Measurements from ENCODE around the gene MARCHF9.
A peak's percentile ranks its signal among the peaks of the same experiment; 100 is the strongest.

Gene MARCHF9

DNA sequence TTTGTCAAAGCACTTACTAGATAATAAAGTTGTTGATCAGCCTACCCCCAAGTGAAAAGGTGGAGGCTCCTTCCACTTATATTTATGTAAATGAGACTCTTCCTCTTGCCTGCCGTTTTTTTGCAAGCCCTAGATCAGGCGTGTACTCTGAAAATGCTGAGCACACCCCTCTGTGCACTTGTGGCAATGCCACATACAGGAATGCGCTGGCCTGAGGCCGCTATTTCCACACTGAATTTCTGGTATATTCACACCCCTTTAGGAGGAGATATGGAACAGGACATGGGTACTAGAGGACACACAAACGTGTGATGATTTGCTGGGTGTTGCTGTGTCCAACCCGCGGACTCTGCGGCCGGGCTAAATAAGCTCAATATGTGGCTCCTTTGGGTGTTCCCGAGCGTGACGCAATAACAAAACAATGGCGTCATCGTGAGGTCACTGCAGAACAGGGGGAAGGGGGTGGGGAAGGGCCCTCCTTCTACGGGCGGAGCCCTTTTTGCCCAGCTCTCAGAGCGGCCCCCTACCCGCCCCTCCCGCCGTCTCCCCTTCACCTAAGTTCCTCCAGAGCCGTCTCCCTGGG is 10.6 kb upstream of the MARCHF9 start:
- TF ChIP-seq, protein P1, sequence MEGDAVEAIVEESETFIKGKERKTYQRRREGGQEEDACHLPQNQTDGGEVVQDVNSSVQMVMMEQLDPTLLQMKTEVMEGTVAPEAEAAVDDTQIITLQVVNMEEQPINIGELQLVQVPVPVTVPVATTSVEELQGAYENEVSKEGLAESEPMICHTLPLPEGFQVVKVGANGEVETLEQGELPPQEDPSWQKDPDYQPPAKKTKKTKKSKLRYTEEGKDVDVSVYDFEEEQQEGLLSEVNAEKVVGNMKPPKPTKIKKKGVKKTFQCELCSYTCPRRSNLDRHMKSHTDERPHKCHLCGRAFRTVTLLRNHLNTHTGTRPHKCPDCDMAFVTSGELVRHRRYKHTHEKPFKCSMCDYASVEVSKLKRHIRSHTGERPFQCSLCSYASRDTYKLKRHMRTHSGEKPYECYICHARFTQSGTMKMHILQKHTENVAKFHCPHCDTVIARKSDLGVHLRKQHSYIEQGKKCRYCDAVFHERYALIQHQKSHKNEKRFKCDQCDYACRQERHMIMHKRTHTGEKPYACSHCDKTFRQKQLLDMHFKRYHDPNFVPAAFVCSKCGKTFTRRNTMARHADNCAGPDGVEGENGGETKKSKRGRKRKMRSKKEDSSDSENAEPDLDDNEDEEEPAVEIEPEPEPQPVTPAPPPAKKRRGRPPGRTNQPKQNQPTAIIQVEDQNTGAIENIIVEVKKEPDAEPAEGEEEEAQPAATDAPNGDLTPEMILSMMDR (IDR thresholded peaks at IDR 0.05), result no peak
- Histone ChIP-seq H3K9me3 (no peaks in the 10 kb centered on the region), H3K4me3 (peak overlapping the region; percentile 80 to 97), H3K27me3 (peaks cover 0 to 29% of the 10 kb centered on the region in 2 donors), H3K27ac (peak overlapping the region; percentile 98 to 99), H3K36me3 (peaks cover 23 to 32% (median 25%) of the 10 kb centered on the region in 3 donors), H3K4me1 (peaks cover 0 to 16% (median 11%) of the 10 kb centered on the region in 4 donors)
- intact Hi-C loops (cut with DNase I; ENCODE audit: low total_unique reads), result no loop called here
- peak; percentile 66 to 91 for DNase-seq

DNA sequence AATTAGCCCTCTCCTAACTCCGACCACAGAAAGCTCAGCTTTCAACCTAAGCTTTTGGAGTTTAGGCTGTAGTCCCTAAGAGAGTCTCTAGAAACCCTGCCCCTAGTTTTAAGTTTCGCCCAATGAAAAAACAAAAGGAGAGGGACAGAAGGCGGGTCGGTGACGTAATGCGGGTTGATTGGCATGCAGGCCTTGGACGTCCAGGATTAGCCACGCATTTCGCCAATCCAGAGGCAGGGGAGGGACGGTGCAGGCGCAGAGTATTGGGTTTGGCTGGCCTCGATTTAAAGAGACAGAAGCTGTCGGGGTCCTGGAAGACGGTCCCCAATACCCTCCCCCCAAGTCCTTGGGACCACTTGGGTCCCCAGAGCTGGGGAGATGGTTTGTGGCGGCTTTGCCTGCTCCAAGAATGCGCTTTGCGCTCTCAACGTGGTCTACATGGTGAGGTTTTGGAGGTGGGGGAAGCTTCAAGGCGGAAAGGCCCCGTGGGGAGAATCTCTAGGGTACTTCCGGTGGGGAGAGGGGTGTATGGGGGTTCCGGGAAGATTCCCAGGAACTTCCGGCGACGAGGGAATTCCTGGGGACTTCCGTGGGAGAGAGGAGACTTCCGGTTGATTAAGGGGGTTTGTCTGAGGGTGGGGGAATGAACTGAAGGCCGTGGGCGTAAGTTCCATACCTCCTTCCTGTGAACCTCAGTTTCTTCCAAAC is 10.0 kb upstream of the MARCHF9 start, which contains the start of gene TSPAN31:
TSS of gene TSPAN31 (plus strand) at position 263 of the 708 bp plus-strand sequence. CDS start at position 379, 116 bp downstream.
- H3K27me3 ChIP-seq, result peaks cover 0 to 23% of the 10 kb centered on the region in 2 donors
- peaks cover 0 to 16% (median 11%) of the 10 kb centered on the region in 4 donors for H3K4me1 ChIP-seq
- H3K27ac ChIP-seq, result peak within 1 kb of the TSS; percentile 98 to 99
- H3K4me3 ChIP-seq, result peak within 1 kb of the TSS; percentile 80 to 97
- no peaks in the 10 kb centered on the region for H3K9me3 ChIP-seq
- TF ChIP-seq, protein P1 (IDR thresholded peaks at IDR 0.05), result peak in 1 of 2 experiments; percentile 16
- intact Hi-C loops (cut with DNase I; ENCODE audit: low total_unique reads), result no loop called here
- H3K36me3 ChIP-seq, result peaks cover 23 to 39% (median 27%) of the 10 kb centered on the region in 3 donors
- peak; percentile 99 for DNase-seq

DNA sequence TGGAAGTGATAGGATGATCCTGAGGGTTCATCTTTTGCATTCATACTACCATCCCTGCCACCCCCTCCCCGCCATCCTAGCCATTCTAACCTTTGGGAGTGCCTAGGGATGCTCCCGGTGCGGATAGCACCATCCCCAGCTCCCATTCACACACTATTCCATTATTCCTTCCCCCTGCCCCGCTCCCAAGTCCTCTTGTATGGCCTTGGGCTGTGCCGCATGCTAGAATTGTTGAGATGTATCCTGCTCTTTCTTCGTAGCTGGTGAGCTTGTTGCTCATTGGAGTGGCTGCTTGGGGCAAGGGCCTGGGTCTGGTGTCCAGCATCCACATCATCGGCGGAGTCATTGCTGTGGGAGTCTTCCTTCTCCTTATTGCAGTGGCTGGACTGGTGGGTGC is 9.4 kb upstream of the MARCHF9 start:
- intact Hi-C loops (cut with DNase I; ENCODE audit: low total_unique reads), result no loop called here
- Histone ChIP-seq H3K4me3 (peak overlapping the region; percentile 80 to 97), H3K4me1 (peaks cover 0 to 16% (median 11%) of the 10 kb centered on the region in 4 donors), H3K27ac (peak overlapping the region; percentile 98 to 99), H3K27me3 (peaks cover 0 to 17% of the 10 kb centered on the region in 2 donors), H3K9me3 (no peaks in the 10 kb centered on the region), H3K36me3 (peaks cover 23 to 44% (median 27%) of the 10 kb centered on the region in 3 donors)
- no peak for DNase-seq
- TF ChIP-seq, protein P1 (IDR thresholded peaks at IDR 0.05), result no peak

DNA sequence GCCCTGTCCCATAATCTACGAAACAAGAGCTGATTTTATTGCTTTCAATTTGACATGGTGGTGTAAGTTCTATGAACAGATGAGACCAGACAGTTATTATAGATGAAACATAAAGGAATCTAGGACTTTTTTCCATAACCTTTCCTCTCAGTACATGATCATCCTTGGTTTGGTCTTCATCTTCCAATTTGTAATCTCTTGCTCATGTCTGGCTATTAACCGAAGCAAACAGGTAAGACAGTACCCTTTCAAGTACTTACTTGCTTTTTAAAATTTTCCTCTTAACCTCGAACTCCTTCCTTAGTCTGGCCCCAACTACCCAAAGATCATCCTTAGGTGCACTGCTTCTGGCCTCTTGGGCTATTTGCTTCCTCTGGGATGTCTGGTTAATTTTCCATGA is 8.9 kb upstream of the MARCHF9 start:
- intact Hi-C loops (cut with DNase I; ENCODE audit: low total_unique reads), result no loop called here
- H3K27ac ChIP-seq, result peak overlapping the region in 1 of 2 donors; percentile 98
- peaks cover 0 to 18% (median 13%) of the 10 kb centered on the region in 4 donors for H3K4me1 ChIP-seq
- peak overlapping the region in 1 of 2 donors; percentile 97 for H3K4me3 ChIP-seq
- H3K36me3 ChIP-seq, result peaks cover 23 to 49% (median 27%) of the 10 kb centered on the region in 3 donors
- H3K9me3 ChIP-seq, result no peaks in the 10 kb centered on the region
- TF ChIP-seq, protein P1 (IDR thresholded peaks at IDR 0.05), result no peak
- no peak for DNase-seq
- H3K27me3 ChIP-seq, result peaks cover 0 to 12% of the 10 kb centered on the region in 2 donors

DNA sequence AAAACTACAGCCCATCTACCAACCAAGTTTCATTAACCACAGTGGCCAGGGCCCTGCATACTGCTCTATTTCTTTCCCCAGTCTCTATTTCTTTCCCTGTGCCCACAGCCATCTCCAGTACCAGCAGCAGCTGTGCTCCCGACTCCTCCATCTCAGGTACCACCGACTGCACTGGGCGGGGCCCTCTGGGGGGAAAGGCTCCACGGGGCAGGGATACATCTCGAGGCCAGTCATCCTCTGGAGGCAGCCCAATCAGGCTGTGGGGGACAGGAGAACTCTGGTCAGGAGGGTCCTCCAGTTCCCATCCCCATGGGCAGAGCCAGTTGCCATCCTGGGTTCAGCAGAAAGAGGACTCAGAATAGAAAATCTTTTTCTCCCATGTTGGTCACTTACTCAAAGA is 5.8 kb upstream of the MARCHF9 start:
- intact Hi-C loops (cut with DNase I; ENCODE audit: low total_unique reads), result no loop called here

More for the DNA sequence above, 5.8 kb upstream of the MARCHF9 start:
- Histone ChIP-seq H3K4me3 (no peak overlapping the region), H3K27ac (no peak overlapping the region), H3K27me3 (no peaks in the 10 kb centered on the region), H3K4me1 (peaks cover 0 to 29% (median 24%) of the 10 kb centered on the region in 4 donors), H3K36me3 (peaks cover 23 to 49% (median 27%) of the 10 kb centered on the region in 3 donors), H3K9me3 (no peaks in the 10 kb centered on the region)
- TF ChIP-seq, protein P1 (IDR thresholded peaks at IDR 0.05), result no peak
- no peak for DNase-seq
